DMS 273 (cell line): ENCODE data around the gene SLC25A13.
"Not testable (repeated sequence)": the region's sequence is repeated elsewhere in the genome, so short reads cannot be mapped to it uniquely, and the experiment has no call there.

ENCODE experiments used
- DNase-seq: peaks from one replicate; lab custom pipeline; 2025; ENCODE audit not compliant: unreplicated experiment; lab: John Stamatoyannopoulos, UW

SLC25A13 gene

GRCh38 chr7:96173781-96174180 lies 148.1 kb downstream of the SLC25A13 start:
- DNase-seq, result no peak

GRCh38 chr7:96169439-96169838 lies 152.5 kb downstream of the SLC25A13 start:
- no peak for DNase-seq

- DNase-seq, result no peak
Observed at GRCh38 chr7:96167424-96167823, 154.5 kb downstream of the SLC25A13 start.

GRCh38 chr7:96161897-96162296 lies 160.0 kb downstream of the SLC25A13 start:
- DNase-seq, result no peak

GRCh38 chr7:96157856-96158255 lies 164.0 kb downstream of the SLC25A13 start:
- DNase-seq, result no peak

- not testable (repeated sequence) for DNase-seq
Observed at GRCh38 chr7:96154506-96154905, 167.4 kb downstream of the SLC25A13 start.

- DNase-seq, result no peak
Observed at GRCh38 chr7:96152706-96153105, 169.2 kb downstream of the SLC25A13 start.

- no peak for DNase-seq
Observed at GRCh38 chr7:96151889-96152288, 170.0 kb downstream of the SLC25A13 start.

GRCh38 chr7:96144260-96144526 lies 177.7 kb downstream of the SLC25A13 start:
- no peak for DNase-seq

GRCh38 chr7:96143495-96144259 lies 178.2 kb downstream of the SLC25A13 start:
- no peak for DNase-seq

GRCh38 chr7:96136600-96137239 lies 185.2 kb downstream of the SLC25A13 start:
- DNase-seq, result no peak

GRCh38 chr7:96135241-96135640 lies 186.7 kb downstream of the SLC25A13 start:
- no peak for DNase-seq

- DNase-seq, result peak; percentile 30
Observed at GRCh38 chr7:96131525-96131924, 190.4 kb downstream of the SLC25A13 start.

GRCh38 chr7:96127746-96128145 lies 194.2 kb downstream of the SLC25A13 start:
- DNase-seq, result no peak

- DNase-seq, result no peak
Observed at GRCh38 chr7:96126382-96126781, 195.5 kb downstream of the SLC25A13 start.

- no peak for DNase-seq
Observed at GRCh38 chr7:96122746-96123145, 199.2 kb downstream of the SLC25A13 start.

- DNase-seq, result no peak
Observed at GRCh38 chr7:96121752-96122151, 200.1 kb downstream of the SLC25A13 start.

GRCh38 chr7:96120445-96121225 lies 201.3 kb downstream of the SLC25A13 start:
- no peak for DNase-seq

GRCh38 chr7:96118449-96119001 lies 203.4 kb downstream of the SLC25A13 start:
- DNase-seq, result no peak

- no peak for DNase-seq
Observed at GRCh38 chr7:96116173-96116572, 205.7 kb downstream of the SLC25A13 start.

GRCh38 chr7:96114190-96114589 lies 207.7 kb downstream of the SLC25A13 start:
- no peak for DNase-seq

GRCh38 chr7:96111405-96111804 lies 210.5 kb downstream of the SLC25A13 start:
- DNase-seq, result no peak
